ENCODE results near the gene CYP11A1.

Gene CYP11A1

DNA sequence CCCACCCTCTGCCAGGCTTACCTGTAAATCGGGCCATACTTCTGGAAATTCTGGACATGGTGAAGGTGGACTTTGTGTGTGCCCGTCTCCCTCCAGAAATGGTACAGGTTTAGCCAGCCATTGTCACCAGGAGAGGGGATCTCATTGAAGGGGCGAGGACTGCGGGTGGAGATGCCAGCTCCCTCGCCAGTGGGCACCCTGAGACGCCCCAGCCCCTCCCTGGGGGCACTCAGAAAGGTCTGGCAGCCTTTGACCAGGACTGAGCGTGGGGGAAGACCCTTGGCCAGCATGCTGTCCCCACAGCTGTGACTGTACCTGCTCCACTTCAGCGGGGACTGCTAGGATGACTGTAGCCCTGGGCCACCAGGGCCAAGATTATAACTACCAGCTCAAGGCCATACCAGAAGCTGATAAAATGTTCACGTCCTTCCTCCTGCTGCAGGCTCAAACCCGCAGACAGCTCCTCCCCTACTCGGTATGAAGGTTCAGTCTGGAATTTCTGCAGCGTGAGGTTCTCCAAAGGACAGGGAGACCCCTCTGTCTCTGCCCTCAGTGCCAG, at the start of gene CYP11A1:
CYP11A1 (minus strand) TSS at position 351 of the 559 bp plus-strand sequence; CDS start at position 290, 61 bp downstream.
- Histone ChIP-seq H3K27me3 (ENCODE audit: control insufficient read depth in 1 of 2, insufficient read depth in 2 of 2, low read length in 2 of 2) (peaks cover 11 to 32% of the 10 kb centered on the region in 2 donors), H3K36me3 (ENCODE audit: control insufficient read depth in 1 of 2, insufficient read depth in 2 of 2, low read length in 2 of 2) (no peaks in the 10 kb centered on the region), H3K4me1 (ENCODE audit: control insufficient read depth in 1 of 2, insufficient read depth in 2 of 2, low read length in 2 of 2) (no peaks in the 10 kb centered on the region), H3K9ac (ENCODE audit: low read depth in 1 of 2, low read length in 2 of 2) (no peak within 1 kb of the TSS), H3K4me3 (ENCODE audit: low read depth in 1 of 2, low read length in 2 of 2) (no peak within 1 kb of the TSS), H3K27ac (ENCODE audit: low read depth, low read length) (no peak within 1 kb of the TSS), H3K9me3 (ENCODE audit: control insufficient read depth in 1 of 2, low read length in 2 of 2) (no peaks in the 10 kb centered on the region)

DNA sequence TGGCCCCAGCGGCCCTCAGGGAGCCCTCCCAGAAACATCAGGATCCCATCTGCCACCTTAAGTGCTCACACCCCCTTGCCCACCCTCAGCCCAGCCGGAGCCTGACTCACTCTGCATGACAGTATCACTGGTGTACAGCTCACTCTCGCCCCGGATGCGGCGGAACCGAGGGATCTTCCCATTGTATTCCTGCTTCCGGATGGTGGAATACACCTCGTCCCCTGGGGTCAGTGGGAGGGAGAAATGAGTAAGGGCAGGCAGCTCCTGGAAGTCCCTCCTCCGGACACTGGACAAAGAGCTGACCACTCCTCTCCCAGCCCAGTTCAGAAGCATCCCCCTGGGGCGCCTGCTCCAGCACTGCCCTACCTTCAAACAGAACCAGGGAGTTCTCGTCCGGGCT, 49.8 kb upstream of the CYP11A1 start:
- H3K27me3 ChIP-seq (ENCODE audit: control insufficient read depth in 1 of 2, insufficient read depth in 2 of 2, low read length in 2 of 2), result no peaks in the 10 kb centered on the region
- no peak overlapping the region for H3K4me3 ChIP-seq (ENCODE audit: low read depth in 1 of 2, low read length in 2 of 2)
- H3K9ac ChIP-seq (ENCODE audit: low read depth in 1 of 2, low read length in 2 of 2), result no peak overlapping the region
- peaks cover 5 to 10% of the 10 kb centered on the region in 2 donors for H3K4me1 ChIP-seq (ENCODE audit: control insufficient read depth in 1 of 2, insufficient read depth in 2 of 2, low read length in 2 of 2)
- no peaks in the 10 kb centered on the region for H3K9me3 ChIP-seq (ENCODE audit: control insufficient read depth in 1 of 2, low read length in 2 of 2)
- no peak overlapping the region for H3K27ac ChIP-seq (ENCODE audit: low read depth, low read length)
- no peaks in the 10 kb centered on the region for H3K36me3 ChIP-seq (ENCODE audit: control insufficient read depth in 1 of 2, insufficient read depth in 2 of 2, low read length in 2 of 2)

DNA sequence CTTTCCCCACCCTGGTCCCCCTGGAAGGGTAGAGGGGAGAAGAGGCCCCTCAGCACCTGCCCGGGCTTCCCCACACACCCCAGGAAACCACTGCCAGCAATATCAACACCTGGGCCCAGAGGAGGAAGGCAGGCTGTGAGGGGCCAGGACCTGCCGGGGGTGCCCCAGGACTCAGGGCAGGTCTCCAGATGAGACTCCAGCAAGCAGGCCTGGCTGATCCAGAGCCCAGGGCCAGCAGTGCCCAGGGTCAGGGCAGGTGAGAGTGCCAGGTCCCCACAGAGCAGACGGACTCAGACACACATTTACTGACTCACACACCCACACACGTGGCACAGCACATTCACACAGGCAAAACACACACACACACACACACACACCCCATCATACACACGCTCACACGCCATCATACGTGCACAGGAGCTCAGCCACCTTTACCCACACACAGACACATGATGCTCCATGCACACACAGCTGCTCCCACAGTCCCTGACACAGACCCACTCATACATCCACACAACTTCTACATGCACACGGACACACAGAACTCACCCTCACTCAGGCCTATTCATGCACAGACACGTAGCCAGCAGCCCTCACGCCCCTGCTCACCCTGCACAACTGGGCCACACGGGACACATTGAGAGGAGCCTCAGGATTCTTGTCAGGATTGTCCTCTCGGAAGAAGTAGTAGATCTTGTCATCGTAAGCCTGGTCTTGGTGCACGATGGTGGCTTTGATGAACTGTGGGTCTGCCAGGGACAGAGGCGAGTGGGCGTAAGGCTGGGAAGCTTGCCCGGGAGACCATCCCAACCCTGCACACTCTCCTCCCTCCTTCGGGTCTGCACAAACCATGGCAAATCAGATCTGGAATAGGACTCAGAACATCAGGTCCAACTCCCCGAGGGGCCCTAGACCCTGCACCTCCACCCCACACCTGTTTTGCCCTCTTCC, 48.8 kb upstream of the CYP11A1 start:
- Histone ChIP-seq H3K9ac (ENCODE audit: low read depth in 1 of 2, low read length in 2 of 2) (no peak overlapping the region), H3K4me3 (ENCODE audit: low read depth in 1 of 2, low read length in 2 of 2) (no peak overlapping the region), H3K27ac (ENCODE audit: low read depth, low read length) (no peak overlapping the region), H3K9me3 (ENCODE audit: control insufficient read depth in 1 of 2, low read length in 2 of 2) (no peaks in the 10 kb centered on the region), H3K27me3 (ENCODE audit: control insufficient read depth in 1 of 2, insufficient read depth in 2 of 2, low read length in 2 of 2) (no peaks in the 10 kb centered on the region), H3K4me1 (ENCODE audit: control insufficient read depth in 1 of 2, insufficient read depth in 2 of 2, low read length in 2 of 2) (peaks cover 4 to 10% of the 10 kb centered on the region in 2 donors), H3K36me3 (ENCODE audit: control insufficient read depth in 1 of 2, insufficient read depth in 2 of 2, low read length in 2 of 2) (no peaks in the 10 kb centered on the region)

DNA sequence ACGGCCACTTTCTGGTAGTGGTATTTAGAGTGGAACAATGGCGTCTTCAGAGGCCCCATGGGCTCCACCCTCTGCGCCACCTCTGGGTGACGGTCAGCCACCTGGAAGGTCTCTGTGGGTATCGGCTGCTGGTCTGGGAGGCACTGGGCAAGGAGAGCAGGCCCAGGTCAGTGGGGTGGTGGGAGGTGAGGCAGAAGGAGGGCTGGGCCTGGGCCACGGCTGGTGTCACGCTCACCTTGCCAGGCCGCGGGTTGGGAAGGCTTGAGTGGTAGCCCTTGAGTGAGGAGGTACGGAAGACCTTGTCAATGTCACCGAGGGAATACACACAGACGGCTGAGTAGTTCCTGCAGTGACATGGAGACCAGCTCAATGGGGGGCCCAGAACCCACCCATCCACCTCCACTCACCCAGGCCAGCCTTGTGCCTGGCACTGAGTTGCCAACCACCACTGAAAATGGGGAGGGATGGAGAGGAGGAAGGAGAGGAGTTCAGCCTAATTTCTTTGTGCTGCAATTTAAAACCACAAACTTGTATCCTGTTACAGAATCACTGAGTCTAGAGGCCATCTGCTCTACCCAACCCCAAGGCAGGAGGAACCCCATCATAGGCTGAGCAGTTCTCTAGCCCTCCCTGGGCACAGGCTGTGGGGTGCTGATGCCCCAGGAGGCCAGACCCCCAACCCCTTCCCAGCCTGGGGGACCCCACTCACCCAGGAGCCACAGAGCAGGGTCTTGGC, 47.3 kb upstream of the CYP11A1 start:
- Histone ChIP-seq H3K36me3 (ENCODE audit: control insufficient read depth in 1 of 2, insufficient read depth in 2 of 2, low read length in 2 of 2) (no peaks in the 10 kb centered on the region), H3K9me3 (ENCODE audit: control insufficient read depth in 1 of 2, low read length in 2 of 2) (no peaks in the 10 kb centered on the region), H3K27me3 (ENCODE audit: control insufficient read depth in 1 of 2, insufficient read depth in 2 of 2, low read length in 2 of 2) (no peaks in the 10 kb centered on the region), H3K4me3 (ENCODE audit: low read depth in 1 of 2, low read length in 2 of 2) (no peak overlapping the region), H3K27ac (ENCODE audit: low read depth, low read length) (no peak overlapping the region), H3K4me1 (ENCODE audit: control insufficient read depth in 1 of 2, insufficient read depth in 2 of 2, low read length in 2 of 2) (peaks cover 0 to 10% of the 10 kb centered on the region in 2 donors), H3K9ac (ENCODE audit: low read depth in 1 of 2, low read length in 2 of 2) (no peak overlapping the region)

DNA sequence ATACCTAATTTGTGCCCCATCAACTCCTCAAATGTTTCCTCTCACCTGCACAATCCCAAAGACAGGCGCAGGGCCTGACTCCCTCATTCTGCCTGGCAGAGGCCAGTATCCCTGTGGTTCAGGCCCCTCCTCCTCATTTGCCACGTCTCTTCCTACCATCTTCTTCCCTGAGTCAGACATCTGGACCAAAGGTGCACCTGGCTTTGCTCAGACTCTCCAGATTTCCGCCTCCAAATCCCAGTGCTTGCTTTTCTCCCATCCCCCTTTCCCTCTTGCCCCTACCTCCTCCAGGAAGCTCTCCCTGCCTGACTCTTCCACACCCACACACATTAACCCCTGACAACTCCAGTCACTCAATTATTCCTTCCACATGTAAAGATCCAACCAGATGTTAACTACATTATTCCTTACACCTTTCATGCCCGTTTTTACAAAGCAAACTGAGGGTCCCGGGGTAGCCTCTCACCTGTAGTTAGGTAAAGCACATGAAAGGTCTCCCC, 46.7 kb upstream of the CYP11A1 start:
- no peaks in the 10 kb centered on the region for H3K9me3 ChIP-seq (ENCODE audit: control insufficient read depth in 1 of 2, low read length in 2 of 2)
- peaks cover 0 to 7% of the 10 kb centered on the region in 2 donors for H3K4me1 ChIP-seq (ENCODE audit: control insufficient read depth in 1 of 2, insufficient read depth in 2 of 2, low read length in 2 of 2)
- H3K4me3 ChIP-seq (ENCODE audit: low read depth in 1 of 2, low read length in 2 of 2), result no peak overlapping the region
- no peaks in the 10 kb centered on the region for H3K27me3 ChIP-seq (ENCODE audit: control insufficient read depth in 1 of 2, insufficient read depth in 2 of 2, low read length in 2 of 2)
- no peak overlapping the region for H3K9ac ChIP-seq (ENCODE audit: low read depth in 1 of 2, low read length in 2 of 2)
- H3K27ac ChIP-seq (ENCODE audit: low read depth, low read length), result no peak overlapping the region
- no peaks in the 10 kb centered on the region for H3K36me3 ChIP-seq (ENCODE audit: control insufficient read depth in 1 of 2, insufficient read depth in 2 of 2, low read length in 2 of 2)

DNA sequence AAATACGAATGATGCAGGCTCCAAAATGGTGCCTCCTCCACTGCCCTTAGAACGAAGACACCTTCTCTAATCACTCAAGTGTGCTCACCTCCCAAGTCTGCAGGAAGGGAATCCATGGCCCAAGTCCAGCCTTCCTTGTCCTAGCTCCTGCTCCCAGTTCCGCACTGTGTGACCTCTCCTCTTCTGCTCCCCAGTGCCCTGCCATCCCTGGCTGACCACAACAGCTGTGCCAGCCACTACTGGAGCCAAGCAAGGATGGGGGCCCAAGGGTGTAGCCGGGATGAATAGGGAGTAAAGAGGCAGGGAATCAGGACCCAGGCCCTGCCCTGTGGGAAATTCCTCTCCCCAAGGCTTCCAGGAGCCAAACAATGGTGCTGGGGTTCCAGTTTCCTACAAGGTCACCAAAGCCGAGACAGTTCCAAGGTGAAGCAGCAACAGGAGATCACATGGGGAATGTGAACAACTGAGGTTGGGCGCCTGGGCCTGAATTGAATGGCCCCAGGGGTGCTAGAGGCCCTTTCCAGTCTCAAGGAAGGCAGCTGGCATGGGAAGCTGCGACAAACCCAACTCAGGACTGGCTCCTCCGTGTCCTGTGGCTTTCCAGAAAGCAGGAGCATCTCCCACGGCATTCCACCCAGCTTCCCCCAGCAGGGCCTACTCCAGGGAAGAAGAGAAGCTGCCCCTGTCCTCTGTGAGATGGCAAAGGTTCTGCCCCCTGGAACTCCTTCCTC, 46.1 kb upstream of the CYP11A1 start:
- H3K27me3 ChIP-seq (ENCODE audit: control insufficient read depth in 1 of 2, insufficient read depth in 2 of 2, low read length in 2 of 2), result no peaks in the 10 kb centered on the region
- no peaks in the 10 kb centered on the region for H3K9me3 ChIP-seq (ENCODE audit: control insufficient read depth in 1 of 2, low read length in 2 of 2)
- H3K4me1 ChIP-seq (ENCODE audit: control insufficient read depth in 1 of 2, insufficient read depth in 2 of 2, low read length in 2 of 2), result peaks cover 0 to 1% of the 10 kb centered on the region in 2 donors
- no peaks in the 10 kb centered on the region for H3K36me3 ChIP-seq (ENCODE audit: control insufficient read depth in 1 of 2, insufficient read depth in 2 of 2, low read length in 2 of 2)
- H3K9ac ChIP-seq (ENCODE audit: low read depth in 1 of 2, low read length in 2 of 2), result no peak overlapping the region
- no peak overlapping the region for H3K4me3 ChIP-seq (ENCODE audit: low read depth in 1 of 2, low read length in 2 of 2)
- no peak overlapping the region for H3K27ac ChIP-seq (ENCODE audit: low read depth, low read length)

DNA sequence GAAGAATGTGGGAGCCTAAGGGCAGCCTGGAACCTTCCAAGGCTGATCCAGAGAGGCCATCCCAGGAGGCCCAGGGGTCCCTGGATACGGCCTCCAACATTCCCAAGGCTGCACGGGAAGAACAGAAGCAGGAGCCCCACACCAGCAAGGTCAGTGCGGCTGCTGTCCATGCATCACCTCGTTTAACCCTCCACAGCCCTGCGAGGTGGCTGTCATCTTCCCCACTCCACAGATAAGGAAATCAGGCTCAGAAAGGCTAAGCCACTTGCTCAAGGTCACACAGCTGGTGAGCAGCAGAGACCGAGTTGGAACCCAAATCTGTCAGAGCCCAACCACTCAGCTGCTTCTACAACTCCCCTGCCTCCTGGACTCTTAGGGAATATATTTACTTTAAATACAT, 44.7 kb upstream of the CYP11A1 start:
- Histone ChIP-seq H3K9ac (ENCODE audit: low read depth in 1 of 2, low read length in 2 of 2) (no peak overlapping the region), H3K36me3 (ENCODE audit: control insufficient read depth in 1 of 2, insufficient read depth in 2 of 2, low read length in 2 of 2) (no peaks in the 10 kb centered on the region), H3K4me1 (ENCODE audit: control insufficient read depth in 1 of 2, insufficient read depth in 2 of 2, low read length in 2 of 2) (no peaks in the 10 kb centered on the region), H3K9me3 (ENCODE audit: control insufficient read depth in 1 of 2, low read length in 2 of 2) (no peaks in the 10 kb centered on the region), H3K27ac (ENCODE audit: low read depth, low read length) (no peak overlapping the region), H3K27me3 (ENCODE audit: control insufficient read depth in 1 of 2, insufficient read depth in 2 of 2, low read length in 2 of 2) (no peaks in the 10 kb centered on the region), H3K4me3 (ENCODE audit: low read depth in 1 of 2, low read length in 2 of 2) (no peak overlapping the region)

DNA sequence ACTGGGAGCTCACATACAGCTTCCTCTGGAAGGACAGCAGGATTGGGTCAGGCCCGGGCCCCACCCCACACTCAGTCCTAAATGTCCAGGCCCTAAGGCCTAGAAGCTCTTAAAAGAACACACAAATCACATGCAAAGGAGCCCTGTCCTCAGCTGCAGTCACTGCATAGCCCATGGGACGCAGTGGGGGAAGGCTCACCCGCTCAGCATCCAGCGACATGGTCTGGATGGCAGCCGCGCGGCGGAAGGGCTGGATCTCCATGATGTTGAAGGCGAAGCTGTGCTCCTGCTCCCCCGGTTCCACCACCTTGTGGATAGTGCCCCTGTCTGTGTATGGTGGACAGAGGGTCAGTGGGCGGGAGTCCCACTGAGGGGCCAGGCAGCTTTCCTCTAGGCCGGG, 44.2 kb upstream of the CYP11A1 start:
- Histone ChIP-seq H3K27ac (ENCODE audit: low read depth, low read length) (no peak overlapping the region), H3K36me3 (ENCODE audit: control insufficient read depth in 1 of 2, insufficient read depth in 2 of 2, low read length in 2 of 2) (no peaks in the 10 kb centered on the region), H3K27me3 (ENCODE audit: control insufficient read depth in 1 of 2, insufficient read depth in 2 of 2, low read length in 2 of 2) (peaks cover 0 to 2% of the 10 kb centered on the region in 2 donors), H3K4me1 (ENCODE audit: control insufficient read depth in 1 of 2, insufficient read depth in 2 of 2, low read length in 2 of 2) (no peaks in the 10 kb centered on the region), H3K9me3 (ENCODE audit: control insufficient read depth in 1 of 2, low read length in 2 of 2) (no peaks in the 10 kb centered on the region), H3K4me3 (ENCODE audit: low read depth in 1 of 2, low read length in 2 of 2) (no peak overlapping the region), H3K9ac (ENCODE audit: low read depth in 1 of 2, low read length in 2 of 2) (no peak overlapping the region)

DNA sequence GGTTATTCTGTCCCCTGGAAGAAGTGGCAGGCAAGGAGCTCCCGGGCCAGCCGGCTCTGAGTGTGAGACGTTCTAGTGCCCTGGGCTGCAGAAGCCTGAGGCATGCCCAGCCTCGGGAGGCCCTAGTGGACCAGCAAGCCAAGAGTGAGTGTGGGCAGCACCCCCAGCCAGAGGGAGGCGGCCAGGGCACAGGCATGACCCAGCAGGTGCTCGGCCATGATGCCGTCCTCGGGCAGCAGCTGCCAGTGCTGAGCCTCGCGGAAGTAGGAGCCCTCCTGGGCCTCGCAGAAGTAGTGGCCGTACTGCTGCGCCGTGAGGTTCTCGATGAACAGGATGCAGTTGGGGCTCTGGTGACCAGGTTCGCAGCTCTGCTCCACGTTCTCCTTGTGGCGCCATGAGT, 43.1 kb upstream of the CYP11A1 start:
- Histone ChIP-seq H3K4me1 (ENCODE audit: control insufficient read depth in 1 of 2, insufficient read depth in 2 of 2, low read length in 2 of 2) (no peaks in the 10 kb centered on the region), H3K9me3 (ENCODE audit: control insufficient read depth in 1 of 2, low read length in 2 of 2) (no peaks in the 10 kb centered on the region), H3K27ac (ENCODE audit: low read depth, low read length) (no peak overlapping the region), H3K4me3 (ENCODE audit: low read depth in 1 of 2, low read length in 2 of 2) (no peak overlapping the region), H3K27me3 (ENCODE audit: control insufficient read depth in 1 of 2, insufficient read depth in 2 of 2, low read length in 2 of 2) (peaks cover 0 to 5% of the 10 kb centered on the region in 2 donors), H3K36me3 (ENCODE audit: control insufficient read depth in 1 of 2, insufficient read depth in 2 of 2, low read length in 2 of 2) (no peaks in the 10 kb centered on the region), H3K9ac (ENCODE audit: low read depth in 1 of 2, low read length in 2 of 2) (no peak overlapping the region)

All from duodenal mucosa (tissue), 2 donors.